Body of pancreas (tissue), 4 donors: ENCODE data around the gene CLSTN2.

Experiments used
- CTCF ChIP-seq, 7 experiments: fragments of 450-650 bp in 4 of 7; fragments of 200-600 bp in 3 of 7; sonication (generic) in 3 of 7; IDR thresholded peaks; one replicate each; pipeline ENCODE4 v1.5.1; 2016 to 2019; ENCODE audit warnings: antibody characterized with exemption in 7 of 7
- POLR2A ChIP-seq, 3 donors: fragments of 450-650 bp; IDR thresholded peaks; one replicate each; pipeline ENCODE4 v1.6.1; 2016; ENCODE audit warnings: antibody characterized with exemption in 3 of 3, mild to moderate bottlenecking in 2 of 3

DNA sequence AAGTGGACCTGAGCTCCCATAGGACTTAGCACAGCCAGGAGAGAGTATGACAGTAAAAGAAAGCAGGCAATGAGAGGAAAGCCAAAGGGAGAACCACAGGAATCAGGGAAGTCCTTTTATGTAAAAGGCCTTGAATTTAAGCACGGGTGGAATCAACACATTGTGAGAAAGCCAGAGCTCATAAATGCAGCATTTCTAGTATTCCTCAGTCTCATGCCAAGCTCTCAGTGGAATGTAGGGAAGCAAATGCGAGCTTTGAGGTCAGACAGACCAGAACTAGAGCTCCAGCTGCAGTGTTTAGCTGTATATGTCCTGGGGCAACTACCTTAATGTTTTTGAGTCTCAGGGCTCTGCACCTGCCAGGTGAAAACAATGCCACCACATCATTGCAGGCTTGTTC is 610.8 kb downstream of the CLSTN2 start:
- TF ChIP-seq CTCF (IDR thresholded peaks at IDR 0.05) (no peak), POLR2A (IDR thresholded peaks at IDR 0.05) (no peak)
